IMR-90 (cell line): ENCODE results near the gene GABRB3. TPM values are rescaled to one million over a fixed set of nuclear protein-coding genes. Genes with fewer than 3 reads are reported as not detected.

Experiments
- ATAC-seq: fragments of 200-7000 bp; cut with Tn5 transposase; 2 replicates; pipeline ENCODE4 v1.9.1; 2020; ENCODE audit warnings: low read depth, mild to moderate bottlenecking, moderate library complexity
- BruUV-seq: library from RNA; stranded (reverse); fragments of 400-500 nt; replicated peaks from 2 replicates; lab custom pipeline; 2021; lab: Mats Ljungman, UMichigan
- CTCF ChIA-PET: fragments of 300-600 bp; formaldehyde crosslinking; extraction: SDS; loops from one replicate; lab custom pipeline; 2021; ENCODE audit warnings: antibody characterized with exemption; lab: Yijun Ruan, JAX
- POLR2A ChIA-PET: fragments of 300-600 bp; sonication (Branson Sonifier 250); formaldehyde crosslinking; loops from one replicate; lab custom pipeline; 2022; ENCODE audit warnings: antibody characterized with exemption; ENCODE audit not compliant: unreplicated experiment; lab: Charles Lee
- DNase-seq: peaks from one replicate; pipeline ENCODE4 v3.0.0; 2013
- H2AFZ ChIP-seq: replicated peaks from 2 replicates; pipeline ENCODE3; 2013; ENCODE audit warnings: low read length, mild to moderate bottlenecking; ENCODE audit not compliant: poor library complexity
- H2AK5ac ChIP-seq: 2 replicates; pipeline ENCODE4 v1.6.1; 2013; ENCODE audit warnings: low read depth, low read length, inconsistent platforms
- H2AK9ac ChIP-seq: replicated peaks from 2 replicates; pipeline ENCODE3; 2013; ENCODE audit warnings: mild to moderate bottlenecking, low read depth, low read length, moderate library complexity; ENCODE audit not compliant: poor library complexity
- H2BK120ac ChIP-seq: 2 replicates; pipeline ENCODE4 v1.6.1; 2013; ENCODE audit warnings: low read depth, low read length, inconsistent platforms
- H2BK15ac ChIP-seq: 3 replicates; pipeline ENCODE4 v1.6.1; 2013; ENCODE audit warnings: low read depth, low read length, inconsistent platforms
- H2BK20ac ChIP-seq: 2 replicates; pipeline ENCODE4 v1.6.1; 2013; ENCODE audit warnings: low read depth, mild to moderate bottlenecking, inconsistent platforms, low read length, moderate library complexity
- H2BK5ac ChIP-seq: 2 replicates; pipeline ENCODE4 v1.6.1; 2013; ENCODE audit warnings: mild to moderate bottlenecking, low read depth, low read length, inconsistent platforms; ENCODE audit not compliant: poor library complexity, severe bottlenecking
- H3K14ac ChIP-seq: replicated peaks from 2 replicates; pipeline ENCODE4 v1.6.1; 2013; ENCODE audit warnings: low read depth, low read length, inconsistent platforms
- H3K18ac ChIP-seq: 2 replicates; pipeline ENCODE4 v1.6.1; 2013; ENCODE audit warnings: low read depth, low read length, control low read depth
- H3K23ac ChIP-seq: 2 replicates; pipeline ENCODE4 v1.6.1; 2013; ENCODE audit warnings: low read depth, low read length, inconsistent platforms
- H3K27ac ChIP-seq: 2 replicates; pipeline ENCODE4 v1.5.1; 2013; ENCODE audit warnings: mild to moderate bottlenecking, control low read depth, low read length; ENCODE audit not compliant: insufficient read depth
- H3K27me3 ChIP-seq: 2 replicates; pipeline ENCODE4 v1.6.1; 2013; ENCODE audit warnings: low read length; ENCODE audit not compliant: control insufficient read depth, insufficient read depth
- H3K36me3 ChIP-seq: 2 replicates; pipeline ENCODE4 v1.6.1; 2013; ENCODE audit warnings: low read length, mixed read lengths; ENCODE audit not compliant: control insufficient read depth, insufficient read depth
- H3K4ac ChIP-seq: 2 replicates; pipeline ENCODE4 v1.6.1; 2013; ENCODE audit warnings: low read depth, low read length, inconsistent platforms
- H3K4me1 ChIP-seq: 2 replicates; pipeline ENCODE4 v1.6.1; 2013; ENCODE audit warnings: low read length, mixed read lengths; ENCODE audit not compliant: control insufficient read depth, insufficient read depth
- H3K4me2 ChIP-seq: 2 replicates; pipeline ENCODE4 v1.6.1; 2013; ENCODE audit warnings: low read depth, mild to moderate bottlenecking, control low read depth, low read length, moderate library complexity
- H3K4me3 ChIP-seq: 2 replicates; pipeline ENCODE4 v1.5.1; 2013; ENCODE audit warnings: low read depth, mild to moderate bottlenecking, control low read depth, low read length, moderate library complexity; ENCODE audit not compliant: insufficient read depth
- H3K56ac ChIP-seq: 2 replicates; pipeline ENCODE4 v1.6.1; 2013; ENCODE audit warnings: low read length, inconsistent platforms; ENCODE audit not compliant: insufficient read depth; ENCODE audit errors: extremely low read depth
- H3K79me1 ChIP-seq, 2 experiments: 2 replicates each; pipeline ENCODE4 v1.6.1; 2013; ENCODE audit warnings: low read length in 2 of 2, inconsistent platforms in 1 of 2, low read depth in 1 of 2
- H3K9ac ChIP-seq: 2 replicates; pipeline ENCODE4 v1.6.1; 2013; ENCODE audit warnings: low read depth, low read length, control low read depth
- H3K9me1 ChIP-seq: 2 replicates; pipeline ENCODE4 v1.6.1; 2013; ENCODE audit warnings: low read length, inconsistent platforms; ENCODE audit not compliant: insufficient read depth
- H3K9me3 ChIP-seq: 2 replicates; pipeline ENCODE4 v1.6.1; 2013; ENCODE audit warnings: low read length; ENCODE audit not compliant: control insufficient read depth, insufficient read depth
- H4K20me1 ChIP-seq: 2 replicates; pipeline ENCODE4 v1.6.1; 2013; ENCODE audit warnings: low read length, inconsistent platforms; ENCODE audit not compliant: insufficient read depth
- H4K5ac ChIP-seq: 2 replicates; pipeline ENCODE4 v1.6.1; 2013; ENCODE audit warnings: mild to moderate bottlenecking, low read depth, low read length, control low read depth
- H4K8ac ChIP-seq, 2 experiments: 2 replicates each; pipeline ENCODE4 v1.6.1; 2013; ENCODE audit warnings: low read depth in 2 of 2, low read length in 2 of 2, control low read depth in 1 of 2, inconsistent platforms in 1 of 2
- H4K91ac ChIP-seq: 2 replicates; pipeline ENCODE4 v1.6.1; 2013; ENCODE audit warnings: low read depth, low read length, inconsistent platforms; ENCODE audit not compliant: insufficient read depth
- MAFK ChIP-seq: IDR thresholded peaks from 2 replicates; pipeline ENCODE4 v1.6.1; 2012; ENCODE audit warnings: low read depth, low read length, improper control_type of control experiment
- WGBS, 2 experiments: methylation state at CpG; one replicate each; pipeline versions ENCODE4 v1.1.5 to v1.1.7; 2013; ENCODE audit warnings: missing lambda C conversion rate in 2 of 2; ENCODE audit not compliant: insufficient read length in 1 of 2; ENCODE audit errors: extremely low coverage in 2 of 2; 5-methylcytosine and 5-hydroxymethylcytosine counted together
- dilution Hi-C: fragments of 300-500 bp; cut with HindIII; formaldehyde crosslinking; loops from one replicate; pipeline ENCODE4 v1.14.3; 2018; ENCODE audit warnings: low sequenced_read_pairs; ENCODE audit not compliant: unreplicated experiment
- in situ Hi-C: fragments of 300-500 bp; cut with MboI; formaldehyde crosslinking; loops from 3 replicates; pipeline ENCODE4 v1.14.3; 2019; ENCODE audit warnings: low sequenced_read_pairs, inconsistent platforms, mixed read lengths
- intact Hi-C: fragments of 100-400 bp; cut with micrococcal nuclease; formaldehyde crosslinking; loops from 2 replicates; pipeline ENCODE4 v1.10.0; 2022
- polyA plus RNA-seq, 3 experiments: library from polyadenylated mRNA; depleted of rRNA; stranded (reverse); fragments of >200 nt; gene quantifications; 2 replicates each; pipeline ENCODE4 v1.2.3, GENCODE V29; 2012; ENCODE audit warnings: low replicate concordance in 1 of 3
- total RNA-seq: library from RNA; depleted of rRNA; stranded (reverse); fragments of >200 nt; gene quantifications from 2 replicates; pipeline ENCODE4 v1.2.3, GENCODE V29; 2012

The GABRB3 gene
- total and polyA plus RNA-seq, 2 of the 4 experiments (the other 2 are of a cell fraction) = 0.36 to 0.54 TPM

DNA sequence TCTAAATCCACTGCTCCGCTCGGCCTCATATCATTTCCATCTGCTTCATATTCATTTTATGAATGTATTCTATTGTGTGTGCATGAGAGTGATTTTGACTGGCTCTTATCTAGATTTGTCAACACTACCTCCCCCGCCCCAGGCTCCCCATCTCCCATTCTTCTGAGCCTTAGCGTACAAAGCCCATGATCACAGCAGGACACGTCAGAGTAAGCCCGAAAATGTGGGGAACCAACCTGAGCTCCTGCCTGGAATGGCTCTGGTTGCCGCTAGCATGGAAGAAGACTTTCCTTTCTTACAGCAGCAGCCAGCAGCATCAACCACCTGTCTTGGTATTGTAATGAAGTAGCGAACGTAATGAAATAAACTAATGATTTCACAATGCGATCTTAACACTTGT, 61.4 kb downstream of the GABRB3 start:
- in situ Hi-C loops (no loop called here), dilution Hi-C loops (no loop called here), intact Hi-C loops (no loop called here)
- TF ChIP-seq MAFK = no peak
- Histone ChIP-seq H3K56ac (no peak overlapping the region), H3K4me3 (no peak overlapping the region), H2AK9ac (no peak overlapping the region), H2AK5ac (no peak overlapping the region), H3K14ac (no peak overlapping the region), H3K36me3 (no peaks in the 10 kb centered on the region), H2AFZ (no peak overlapping the region), H3K23ac (no peak overlapping the region), H3K9me1 (no peaks in the 10 kb centered on the region), H3K27ac (no peak overlapping the region), H4K5ac (no peak overlapping the region), H3K4me1 (no peaks in the 10 kb centered on the region), H2BK15ac (no peak overlapping the region), H4K91ac (no peak overlapping the region), H3K9me3 (peaks cover 42% of the 10 kb centered on the region), H4K8ac (no peak overlapping the region), H4K20me1 (no peaks in the 10 kb centered on the region), H3K9ac (no peak overlapping the region), H3K79me1 (no peaks in the 10 kb centered on the region), H2BK5ac (no peak overlapping the region), H3K4me2 (no peak overlapping the region), H3K27me3 (no peaks in the 10 kb centered on the region), H3K4ac (no peak overlapping the region), H3K18ac (no peak overlapping the region), H2BK20ac (no peak overlapping the region), H2BK120ac (no peak overlapping the region)
- CTCF ChIA-PET = no interaction called here
- ATAC-seq (no peak), DNase-seq (no peak)
- POLR2A ChIA-PET = no interaction called here
- WGBS, 2 experiments = 47% methylated on average over 3 of the region's 10 CpGs; no CpG with 5 or more reads in 1 of the 2 experiments
- no TSS peak for BruUV-seq
